ENCODE results near the gene JAKMIP1.

- TF ChIP-seq JUND (IDR thresholded peaks at IDR 0.05): no peak
- TF ChIP-seq CTCF (IDR thresholded peaks at IDR 0.05 in 2 of 3, conservative IDR thresholded peaks at IDR 0.05 in 1 of 3; ENCODE audit: borderline replicate concordance in 1 of 3, insufficient read depth in 1 of 3, low read depth in 2 of 3, low read length in 2 of 3): no peak
- no peak for TF ChIP-seq POLR2A (IDR thresholded peaks at IDR 0.05; ENCODE audit: borderline replicate concordance, extremely low read depth, insufficient read depth, insufficient read length)
- no peak for TF ChIP-seq EZH2phosphoT487 (IDR thresholded peaks at IDR 0.05; ENCODE audit: borderline replicate concordance)
- TF ChIP-seq EZH2 (IDR thresholded peaks at IDR 0.05): no peak
- TF ChIP-seq SIN3A (IDR thresholded peaks at IDR 0.05; ENCODE audit: low read depth): no peak
- TF ChIP-seq RAD21 (IDR thresholded peaks at IDR 0.05; ENCODE audit: low read depth): no peak
- TF ChIP-seq, protein P1, sequence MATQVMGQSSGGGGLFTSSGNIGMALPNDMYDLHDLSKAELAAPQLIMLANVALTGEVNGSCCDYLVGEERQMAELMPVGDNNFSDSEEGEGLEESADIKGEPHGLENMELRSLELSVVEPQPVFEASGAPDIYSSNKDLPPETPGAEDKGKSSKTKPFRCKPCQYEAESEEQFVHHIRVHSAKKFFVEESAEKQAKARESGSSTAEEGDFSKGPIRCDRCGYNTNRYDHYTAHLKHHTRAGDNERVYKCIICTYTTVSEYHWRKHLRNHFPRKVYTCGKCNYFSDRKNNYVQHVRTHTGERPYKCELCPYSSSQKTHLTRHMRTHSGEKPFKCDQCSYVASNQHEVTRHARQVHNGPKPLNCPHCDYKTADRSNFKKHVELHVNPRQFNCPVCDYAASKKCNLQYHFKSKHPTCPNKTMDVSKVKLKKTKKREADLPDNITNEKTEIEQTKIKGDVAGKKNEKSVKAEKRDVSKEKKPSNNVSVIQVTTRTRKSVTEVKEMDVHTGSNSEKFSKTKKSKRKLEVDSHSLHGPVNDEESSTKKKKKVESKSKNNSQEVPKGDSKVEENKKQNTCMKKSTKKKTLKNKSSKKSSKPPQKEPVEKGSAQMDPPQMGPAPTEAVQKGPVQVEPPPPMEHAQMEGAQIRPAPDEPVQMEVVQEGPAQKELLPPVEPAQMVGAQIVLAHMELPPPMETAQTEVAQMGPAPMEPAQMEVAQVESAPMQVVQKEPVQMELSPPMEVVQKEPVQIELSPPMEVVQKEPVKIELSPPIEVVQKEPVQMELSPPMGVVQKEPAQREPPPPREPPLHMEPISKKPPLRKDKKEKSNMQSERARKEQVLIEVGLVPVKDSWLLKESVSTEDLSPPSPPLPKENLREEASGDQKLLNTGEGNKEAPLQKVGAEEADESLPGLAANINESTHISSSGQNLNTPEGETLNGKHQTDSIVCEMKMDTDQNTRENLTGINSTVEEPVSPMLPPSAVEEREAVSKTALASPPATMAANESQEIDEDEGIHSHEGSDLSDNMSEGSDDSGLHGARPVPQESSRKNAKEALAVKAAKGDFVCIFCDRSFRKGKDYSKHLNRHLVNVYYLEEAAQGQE (IDR thresholded peaks at IDR 0.05; ENCODE audit: low read depth): no peak
- TF ChIP-seq ZNF274 (IDR thresholded peaks at IDR 0.05; ENCODE audit: low read depth, low read length): no peak
- no peak for TF ChIP-seq SP1 (IDR thresholded peaks at IDR 0.05; ENCODE audit: low read depth)
- TF ChIP-seq POLR2AphosphoS5 (IDR thresholded peaks at IDR 0.05; ENCODE audit: low read depth, low read length): no peak
- no peak for TF ChIP-seq SRF (IDR thresholded peaks at IDR 0.05; ENCODE audit: low read depth)
Measured at GRCh38 chr4:5984843-5985242, 215.5 kb downstream of the JAKMIP1 start.
